ENCODE measurements around the gene FNDC8. TPM values are rescaled to one million over a fixed set of nuclear protein-coding genes. Genes with fewer than 3 reads are reported as not detected.
"Not testable (repeated sequence)": the region's sequence is repeated elsewhere in the genome, so short reads cannot be mapped to it uniquely, and the experiment has no call there.

The FNDC8 gene
- total RNA-seq, 2 donors from 2014 or later = not detected

DNA sequence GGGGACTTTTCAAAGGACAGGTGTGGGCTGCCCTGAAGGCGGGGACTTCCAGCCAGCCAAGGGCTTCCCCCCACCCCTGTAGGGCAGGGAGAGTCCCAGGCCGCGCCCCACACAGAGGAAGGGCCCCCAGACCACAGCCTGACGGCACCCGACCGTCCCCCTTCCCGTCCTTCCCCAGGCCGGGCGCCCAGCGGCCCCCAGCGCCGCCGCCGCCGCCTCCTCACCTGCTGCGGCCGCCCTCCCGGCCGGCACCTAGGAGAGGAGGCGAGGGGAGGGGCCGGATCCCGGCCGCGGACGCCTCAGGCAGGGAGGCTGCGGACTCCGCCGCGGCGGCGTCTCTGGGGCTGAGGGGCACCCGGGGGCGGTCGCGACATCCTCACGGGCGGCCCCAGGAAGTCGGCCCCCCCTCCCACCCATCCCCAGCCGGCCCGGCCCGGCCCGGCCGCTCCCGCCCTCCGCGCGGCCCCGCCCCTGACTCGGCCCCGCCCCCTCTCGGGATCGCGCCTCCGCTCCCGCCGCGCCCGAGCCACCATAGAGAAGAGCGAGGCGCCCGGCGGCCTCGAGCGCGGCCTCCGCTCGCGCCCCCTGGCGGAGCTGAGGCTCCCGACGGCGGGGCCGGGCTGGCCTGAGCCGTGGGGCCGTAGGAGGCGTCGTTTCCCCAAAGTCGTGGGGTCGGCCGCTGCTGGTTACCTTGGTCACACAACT is 32.4 kb upstream of the FNDC8 start:
- Histone ChIP-seq H3K27ac (peak overlapping the region; percentile 87 to 93), H3K4me3 (peak overlapping the region; percentile 77 to 98), H3K4me1 (peaks cover 0 to 13% of the 10 kb centered on the region in 2 donors), H3K9me3 (no peaks in the 10 kb centered on the region), H3K27me3 (no peaks in the 10 kb centered on the region), H3K36me3 (no peaks in the 10 kb centered on the region)
- peak; percentile 87 for DNase-seq (ENCODE audit: low spot score)
- TF ChIP-seq, protein P1, sequence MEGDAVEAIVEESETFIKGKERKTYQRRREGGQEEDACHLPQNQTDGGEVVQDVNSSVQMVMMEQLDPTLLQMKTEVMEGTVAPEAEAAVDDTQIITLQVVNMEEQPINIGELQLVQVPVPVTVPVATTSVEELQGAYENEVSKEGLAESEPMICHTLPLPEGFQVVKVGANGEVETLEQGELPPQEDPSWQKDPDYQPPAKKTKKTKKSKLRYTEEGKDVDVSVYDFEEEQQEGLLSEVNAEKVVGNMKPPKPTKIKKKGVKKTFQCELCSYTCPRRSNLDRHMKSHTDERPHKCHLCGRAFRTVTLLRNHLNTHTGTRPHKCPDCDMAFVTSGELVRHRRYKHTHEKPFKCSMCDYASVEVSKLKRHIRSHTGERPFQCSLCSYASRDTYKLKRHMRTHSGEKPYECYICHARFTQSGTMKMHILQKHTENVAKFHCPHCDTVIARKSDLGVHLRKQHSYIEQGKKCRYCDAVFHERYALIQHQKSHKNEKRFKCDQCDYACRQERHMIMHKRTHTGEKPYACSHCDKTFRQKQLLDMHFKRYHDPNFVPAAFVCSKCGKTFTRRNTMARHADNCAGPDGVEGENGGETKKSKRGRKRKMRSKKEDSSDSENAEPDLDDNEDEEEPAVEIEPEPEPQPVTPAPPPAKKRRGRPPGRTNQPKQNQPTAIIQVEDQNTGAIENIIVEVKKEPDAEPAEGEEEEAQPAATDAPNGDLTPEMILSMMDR (IDR thresholded peaks at IDR 0.05) = peak; percentile 86 to 91

DNA sequence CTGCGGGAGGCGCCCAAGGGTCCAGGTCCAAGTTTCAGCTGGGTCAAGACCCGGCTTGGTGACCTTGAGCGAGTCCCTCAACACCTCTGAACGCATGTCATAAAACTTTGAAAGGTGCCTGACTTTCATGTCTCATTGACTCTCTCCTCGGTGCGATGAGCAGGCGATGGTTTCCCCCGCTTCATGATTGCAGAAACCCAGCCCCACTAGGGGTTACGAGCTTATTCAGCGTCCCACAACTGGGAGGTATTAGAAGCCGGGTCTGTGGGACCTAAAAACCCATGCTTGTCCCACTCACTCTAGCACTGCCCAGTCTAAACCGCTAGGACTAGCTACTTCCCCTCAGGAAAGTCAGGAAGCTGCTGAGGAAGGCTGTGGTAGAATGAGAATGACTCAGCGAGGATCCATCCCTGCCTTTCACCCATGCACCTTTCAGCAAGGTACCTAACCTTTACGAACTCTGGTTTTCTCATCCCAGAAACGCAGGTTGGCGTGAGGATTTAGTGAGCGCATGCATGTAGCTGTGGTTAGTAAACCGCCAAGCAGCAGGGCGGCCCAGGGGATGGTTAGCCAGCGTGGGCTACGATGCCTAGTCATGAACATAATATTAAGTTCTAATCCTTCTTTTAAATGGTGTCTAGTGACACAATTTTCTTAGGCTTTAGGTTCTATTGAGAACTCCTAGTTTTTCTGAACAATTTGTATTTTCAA is 31.7 kb upstream of the FNDC8 start:
- Histone ChIP-seq H3K36me3 (no peaks in the 10 kb centered on the region), H3K4me3 (peak overlapping the region; percentile 17 to 98), H3K27ac (peak overlapping the region; percentile 52 to 93), H3K9me3 (no peaks in the 10 kb centered on the region), H3K4me1 (peaks cover 0 to 13% of the 10 kb centered on the region in 2 donors), H3K27me3 (no peaks in the 10 kb centered on the region)
- TF ChIP-seq, protein P1 (IDR thresholded peaks at IDR 0.05) = peak in 1 of 2 donors; percentile 38
- no peak for DNase-seq (ENCODE audit: low spot score)

DNA sequence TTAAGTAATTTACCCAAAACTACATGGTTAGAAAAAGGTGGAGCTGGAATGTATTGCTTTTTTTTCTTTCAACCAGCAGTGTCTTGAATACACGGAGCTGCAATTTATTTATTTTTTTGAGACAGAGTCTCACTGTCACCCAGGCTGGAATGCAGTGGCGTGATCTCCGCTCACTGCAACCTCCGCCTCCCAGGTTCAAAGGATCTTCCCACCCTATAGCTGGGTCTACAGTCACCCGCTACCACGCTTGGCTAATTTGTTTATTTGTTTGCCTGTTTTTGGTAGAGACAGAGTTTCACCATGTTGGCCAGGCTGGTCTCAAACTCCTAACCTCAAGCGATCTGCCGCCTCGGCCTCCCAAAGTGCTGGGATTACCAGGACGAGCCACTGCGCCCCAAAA is 30.7 kb upstream of the FNDC8 start:
- not testable (repeated sequence) for DNase-seq (ENCODE audit: low spot score); H3K27ac ChIP-seq; H3K9me3 ChIP-seq; H3K4me3 ChIP-seq; H3K27me3 ChIP-seq; H3K36me3 ChIP-seq
- peaks cover 0 to 13% of the 10 kb centered on the region in 2 donors for H3K4me1 ChIP-seq

DNA sequence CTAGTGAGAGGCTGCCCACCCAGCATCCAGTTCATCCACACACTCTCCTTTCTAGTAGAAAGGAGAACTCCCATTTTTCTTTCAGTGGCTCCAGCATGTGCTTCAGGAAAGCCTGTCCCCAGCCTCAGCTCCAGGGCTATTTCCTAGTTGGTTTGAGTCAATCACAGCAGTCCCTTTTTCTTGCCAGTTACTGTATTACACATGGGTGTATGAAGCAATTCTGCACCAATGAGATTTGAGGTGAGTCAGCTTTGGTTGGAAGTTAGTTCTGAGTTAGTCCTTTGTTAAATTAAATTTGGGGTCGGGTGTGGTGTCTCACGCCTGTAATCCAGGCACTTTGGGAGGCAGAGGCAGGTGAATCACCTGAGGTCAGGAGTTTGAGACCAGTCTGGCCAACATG is 26.5 kb upstream of the FNDC8 start:
- H3K27ac ChIP-seq = no peak overlapping the region
- no peak for DNase-seq (ENCODE audit: low spot score)
- H3K9me3 ChIP-seq = no peaks in the 10 kb centered on the region
- no peak overlapping the region for H3K4me3 ChIP-seq
- no peaks in the 10 kb centered on the region for H3K27me3 ChIP-seq
- TF ChIP-seq, protein P1 (IDR thresholded peaks at IDR 0.05) = no peak
- H3K4me1 ChIP-seq = peaks cover 0 to under 1% of the 10 kb centered on the region in 2 donors
- H3K36me3 ChIP-seq = peaks cover under 1% of the 10 kb centered on the region

DNA sequence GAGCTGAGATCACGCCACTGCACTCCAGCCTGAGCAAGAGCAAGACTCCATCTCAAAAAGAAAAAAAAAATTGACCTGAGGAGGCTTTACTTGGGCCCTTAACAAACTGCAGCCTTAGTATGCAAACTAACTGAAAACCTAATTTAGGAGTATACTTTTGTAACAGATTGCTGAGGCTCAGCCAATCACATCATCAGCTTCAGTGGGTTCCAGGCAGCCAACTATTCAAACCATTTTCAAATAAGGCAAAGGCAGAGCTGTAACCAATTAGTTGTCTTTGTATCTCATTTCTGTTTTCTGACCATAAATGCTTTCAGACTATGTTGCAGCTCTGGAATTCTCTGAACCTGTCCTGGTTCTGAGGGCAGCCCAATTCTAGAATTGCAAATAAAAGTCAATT is 25.7 kb upstream of the FNDC8 start:
- Histone ChIP-seq H3K4me1 (no peaks in the 10 kb centered on the region), H3K27me3 (no peaks in the 10 kb centered on the region), H3K27ac (no peak overlapping the region), H3K36me3 (peaks cover 8% of the 10 kb centered on the region), H3K9me3 (no peaks in the 10 kb centered on the region), H3K4me3 (no peak overlapping the region)
- TF ChIP-seq, protein P1 (IDR thresholded peaks at IDR 0.05) = no peak
- DNase-seq (ENCODE audit: low spot score) = no peak

DNA sequence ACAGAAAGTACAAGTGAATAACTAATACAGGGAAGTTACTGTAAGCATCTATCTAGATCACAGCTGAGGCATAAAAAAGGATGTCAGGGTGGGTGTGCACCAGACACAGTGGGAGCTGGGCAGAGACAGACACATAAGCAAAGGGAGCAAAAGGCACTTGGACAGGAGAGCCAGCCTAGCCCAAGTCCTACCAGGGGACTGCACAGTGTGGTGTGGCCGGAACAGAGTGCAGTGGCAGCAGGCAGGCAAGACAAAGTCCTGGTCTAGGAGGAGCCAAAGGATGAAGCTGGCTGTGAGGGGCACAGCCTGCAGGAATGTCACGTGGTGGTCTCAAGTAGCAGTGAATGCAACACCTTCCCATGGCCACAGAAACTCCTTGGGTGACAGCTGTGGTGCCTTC is 23.6 kb upstream of the FNDC8 start:
- TF ChIP-seq, protein P1 (IDR thresholded peaks at IDR 0.05) = no peak
- no peaks in the 10 kb centered on the region for H3K27me3 ChIP-seq
- DNase-seq (ENCODE audit: low spot score) = no peak
- no peak overlapping the region for H3K27ac ChIP-seq
- no peaks in the 10 kb centered on the region for H3K4me1 ChIP-seq
- H3K36me3 ChIP-seq = peaks cover 20% of the 10 kb centered on the region
- H3K4me3 ChIP-seq = no peak overlapping the region
- no peaks in the 10 kb centered on the region for H3K9me3 ChIP-seq

Data from right atrium auricular region (tissue), 2 donors.